Esophagus squamous epithelium (tissue), 5 donors: ENCODE measurements around the gene LRRC32. TPM values are rescaled to one million over a fixed set of nuclear protein-coding genes. Genes with fewer than 3 reads are reported as not detected.

Experiments used
- DNase-seq: peaks from one replicate; lab custom pipeline; 2025; lab: John Stamatoyannopoulos, UW
- H3K27ac ChIP-seq, 4 donors: fragments of 200-600 bp; sonication (generic); one replicate each; pipeline ENCODE4 v1.5.1; 2016 to 2019; ENCODE audit warnings: mild to moderate bottlenecking in 1 of 4
- H3K27me3 ChIP-seq, 4 donors: fragments of 200-600 bp; sonication (generic); 1 replicate in 3 of 4; 2 replicates in 1 of 4; pipeline versions ENCODE4 v1.5.1 to v1.6.0; 2017 to 2021; ENCODE audit warnings: antibody characterized with exemption in 1 of 4
- H3K36me3 ChIP-seq, 3 donors: fragments of 200-600 bp; sonication (generic); one replicate each; pipeline ENCODE4 v1.5.1; 2016 to 2019
- H3K4me1 ChIP-seq, 3 donors: fragments of 200-600 bp; sonication (generic); one replicate each; pipeline ENCODE4 v1.5.1; 2017 to 2019
- H3K4me3 ChIP-seq, 4 donors: fragments of 200-600 bp; sonication (generic); 1 replicate in 3 of 4; 2 replicates in 1 of 4; pipeline ENCODE4 v1.5.1; 2016 to 2019; ENCODE audit warnings: mild to moderate bottlenecking in 2 of 4, moderate library complexity in 1 of 4
- H3K9me3 ChIP-seq, 3 donors: fragments of 200-600 bp; sonication (generic); one replicate each; pipeline ENCODE4 v1.5.1; 2016 to 2019
- CTCF ChIP-seq, 6 experiments: fragments of 450-650 bp in 4 of 6; fragments of 200-600 bp in 2 of 6; sonication (generic) in 2 of 6; IDR thresholded peaks; one replicate each; pipeline ENCODE4 v1.5.1; 2016 to 2019; ENCODE audit warnings: antibody characterized with exemption in 6 of 6, mild to moderate bottlenecking in 4 of 6, moderate library complexity in 4 of 6
- POLR2A ChIP-seq, 4 donors: fragments of 450-650 bp; IDR thresholded peaks; one replicate each; pipeline ENCODE4 v1.6.1; 2017; ENCODE audit warnings: antibody characterized with exemption in 4 of 4, mild to moderate bottlenecking in 4 of 4, moderate library complexity in 3 of 4
- WGBS, 2 donors: methylation state at CpG; one replicate each; pipeline ENCODE4 v1.1.5; 2018; 5-methylcytosine and 5-hydroxymethylcytosine counted together
- intact Hi-C: fragments of 100-400 bp; cut with DNase I; formaldehyde crosslinking; loops from one replicate; pipeline ENCODE4 v1.15.0; 2022
- total RNA-seq, 4 donors: library from RNA; depleted of rRNA; stranded (reverse); fragments of >200 nt; gene quantifications; one replicate each; pipeline ENCODE4 v1.1.0, GENCODE V29; 2016
- donor health status: DM: yes; HTN: yes; CAD: no.

Gene LRRC32
- total RNA-seq, 4 donors from 2014 or later: 3.0 to 23.4 (median 8.5) TPM

GRCh38 chr11:76700177-76701100 is 29.9 kb upstream of the LRRC32 start:
- no peak for DNase-seq
- no peak overlapping the region for H3K4me3 ChIP-seq
- whole genome bisulfite sequencing, 2 donors: 42 to 56% methylated on average over 14 to 15 of the region's 16 CpGs
- H3K4me1 ChIP-seq: peaks cover 0 to 12% (median 0%) of the 10 kb centered on the region in 3 donors
- H3K36me3 ChIP-seq: no peaks in the 10 kb centered on the region
- H3K9me3 ChIP-seq: no peaks in the 10 kb centered on the region
- no peak for TF ChIP-seq POLR2A (IDR thresholded peaks at IDR 0.05)
- no peak for TF ChIP-seq CTCF (IDR thresholded peaks at IDR 0.05)
- intact Hi-C loops: no loop called here
- peaks cover 0 to 4% (median 0%) of the 10 kb centered on the region in 4 donors for H3K27me3 ChIP-seq
- peak overlapping the region in 2 of 4 donors; percentile 39 to 40 for H3K27ac ChIP-seq

- no peak for TF ChIP-seq CTCF (IDR thresholded peaks at IDR 0.05)
- no peak for TF ChIP-seq POLR2A (IDR thresholded peaks at IDR 0.05)
- no peak for DNase-seq
- intact Hi-C loops: no loop called here
- H3K36me3 ChIP-seq: no peaks in the 10 kb centered on the region
- no peak overlapping the region for H3K4me3 ChIP-seq
- peaks cover 0 to 12% (median 0%) of the 10 kb centered on the region in 3 donors for H3K4me1 ChIP-seq
- H3K27me3 ChIP-seq: peaks cover 0 to 4% (median 0%) of the 10 kb centered on the region in 4 donors
- 65 to 95% methylated on average over 2 to 3 of the region's 3 CpGs for WGBS, 2 donors
- H3K27ac ChIP-seq: no peak overlapping the region
- H3K9me3 ChIP-seq: no peaks in the 10 kb centered on the region
These were observed 29.0 kb upstream of the LRRC32 start for GRCh38 chr11:76699451-76700091.

- no peak for DNase-seq
- Histone ChIP-seq H3K36me3 (no peaks in the 10 kb centered on the region), H3K4me3 (no peak overlapping the region), H3K27ac (no peak overlapping the region), H3K4me1 (peaks cover 0 to 12% (median 0%) of the 10 kb centered on the region in 3 donors), H3K27me3 (no peaks in the 10 kb centered on the region), H3K9me3 (no peaks in the 10 kb centered on the region)
- 67 to 71% methylated on average over 15 to 17 of the region's 17 CpGs for WGBS, 2 donors
- TF ChIP-seq CTCF (IDR thresholded peaks at IDR 0.05) (peak in 1 of 6 experiments; percentile 3), POLR2A (IDR thresholded peaks at IDR 0.05) (no peak)
- intact Hi-C loops: no loop called here
These were observed 27.9 kb upstream of the LRRC32 start for GRCh38 chr11:76698321-76699043.

DNA sequence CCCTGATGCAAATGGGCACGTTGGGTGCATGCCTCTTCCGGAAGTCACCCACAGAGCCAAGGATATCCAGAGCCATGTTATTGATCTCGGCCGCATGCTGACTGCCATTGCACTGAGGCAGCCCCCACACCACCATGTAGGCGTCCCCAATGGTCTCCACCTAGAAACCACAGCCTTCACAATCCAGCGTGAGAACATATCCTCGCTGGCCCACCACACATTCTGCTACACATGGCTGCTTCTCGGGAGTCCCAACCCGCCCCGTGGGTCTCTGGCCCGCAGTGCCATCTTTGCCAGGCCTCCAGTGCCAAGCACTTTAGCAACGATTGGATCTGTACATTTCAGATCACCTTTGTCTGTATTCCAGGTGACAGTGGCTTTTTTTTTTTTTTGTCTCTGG is 26.2 kb upstream of the LRRC32 start:
- Histone ChIP-seq H3K4me1 (peaks cover 0 to 12% (median 0%) of the 10 kb centered on the region in 3 donors), H3K27ac (no peak overlapping the region), H3K27me3 (peaks cover 0 to 13% (median 0%) of the 10 kb centered on the region in 4 donors), H3K36me3 (no peaks in the 10 kb centered on the region), H3K4me3 (no peak overlapping the region), H3K9me3 (no peaks in the 10 kb centered on the region)
- no peak for DNase-seq
- intact Hi-C loops: no loop called here
- TF ChIP-seq POLR2A (IDR thresholded peaks at IDR 0.05) (no peak), CTCF (IDR thresholded peaks at IDR 0.05) (no peak)
- 82 to 84% methylated on average over 7 to 12 of the region's 12 CpGs for WGBS, 2 donors
